ENCODE data around the gene AMZ1.

The AMZ1 gene

DNA sequence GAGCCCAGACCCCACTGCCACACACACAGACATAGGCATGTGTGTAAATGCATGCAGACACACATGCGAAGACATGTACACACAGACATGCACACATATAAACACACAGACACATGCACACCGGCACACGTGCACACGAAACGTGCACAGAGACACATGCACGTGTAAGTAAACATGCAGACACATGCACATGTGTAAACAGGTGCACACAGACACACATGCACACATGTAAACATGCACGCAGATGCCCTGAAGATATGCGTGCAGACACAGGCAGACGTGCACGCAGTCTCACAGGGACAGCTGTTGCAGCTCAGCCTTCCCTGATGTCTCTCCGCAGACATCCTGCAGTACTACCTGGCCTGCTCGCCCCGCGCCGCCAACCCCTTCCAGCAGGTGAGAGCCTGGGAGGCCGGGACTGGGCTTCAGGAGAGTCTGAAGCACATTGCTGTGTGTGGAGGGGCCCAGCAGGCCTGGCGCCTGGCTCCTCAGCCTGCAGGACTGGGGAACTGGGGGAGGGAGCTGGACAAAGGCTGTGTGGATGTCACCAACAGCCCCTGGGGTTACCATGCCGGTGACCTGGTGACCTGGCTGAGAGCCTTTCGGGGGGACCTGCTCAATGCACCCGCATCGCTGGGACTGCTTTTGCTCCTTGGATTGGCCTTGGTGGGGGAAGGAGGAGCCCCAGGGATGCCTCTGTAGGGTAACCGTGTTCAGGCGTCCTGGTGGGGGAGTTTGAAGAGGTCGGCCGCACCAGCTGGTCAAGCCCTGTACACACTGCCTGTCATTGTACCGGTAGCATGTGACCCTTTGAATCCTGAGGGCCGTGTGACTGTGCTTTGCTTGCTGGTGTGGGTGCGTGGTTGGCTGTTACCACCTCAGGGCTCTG is 35.9 kb upstream of the AMZ1 start:
- TF ChIP-seq, protein P1, sequence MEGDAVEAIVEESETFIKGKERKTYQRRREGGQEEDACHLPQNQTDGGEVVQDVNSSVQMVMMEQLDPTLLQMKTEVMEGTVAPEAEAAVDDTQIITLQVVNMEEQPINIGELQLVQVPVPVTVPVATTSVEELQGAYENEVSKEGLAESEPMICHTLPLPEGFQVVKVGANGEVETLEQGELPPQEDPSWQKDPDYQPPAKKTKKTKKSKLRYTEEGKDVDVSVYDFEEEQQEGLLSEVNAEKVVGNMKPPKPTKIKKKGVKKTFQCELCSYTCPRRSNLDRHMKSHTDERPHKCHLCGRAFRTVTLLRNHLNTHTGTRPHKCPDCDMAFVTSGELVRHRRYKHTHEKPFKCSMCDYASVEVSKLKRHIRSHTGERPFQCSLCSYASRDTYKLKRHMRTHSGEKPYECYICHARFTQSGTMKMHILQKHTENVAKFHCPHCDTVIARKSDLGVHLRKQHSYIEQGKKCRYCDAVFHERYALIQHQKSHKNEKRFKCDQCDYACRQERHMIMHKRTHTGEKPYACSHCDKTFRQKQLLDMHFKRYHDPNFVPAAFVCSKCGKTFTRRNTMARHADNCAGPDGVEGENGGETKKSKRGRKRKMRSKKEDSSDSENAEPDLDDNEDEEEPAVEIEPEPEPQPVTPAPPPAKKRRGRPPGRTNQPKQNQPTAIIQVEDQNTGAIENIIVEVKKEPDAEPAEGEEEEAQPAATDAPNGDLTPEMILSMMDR (conservative IDR thresholded peaks at IDR 0.05; ENCODE audit: low read depth, low read length): no peak

GRCh38 chr7:2652736-2653060 is 35.3 kb upstream of the AMZ1 start:
- DNase-seq (ENCODE audit: low read depth): no peak
- no peak overlapping the region for H3K4me3 ChIP-seq (ENCODE audit: low read depth, low read length)
- TF ChIP-seq, protein P1 (conservative IDR thresholded peaks at IDR 0.05; ENCODE audit: low read depth, low read length): no peak

More for the DNA sequence above, 35.9 kb upstream of the AMZ1 start:
- no peak for DNase-seq (ENCODE audit: low read depth)
- no peak overlapping the region for H3K4me3 ChIP-seq (ENCODE audit: low read depth, low read length)

DNA sequence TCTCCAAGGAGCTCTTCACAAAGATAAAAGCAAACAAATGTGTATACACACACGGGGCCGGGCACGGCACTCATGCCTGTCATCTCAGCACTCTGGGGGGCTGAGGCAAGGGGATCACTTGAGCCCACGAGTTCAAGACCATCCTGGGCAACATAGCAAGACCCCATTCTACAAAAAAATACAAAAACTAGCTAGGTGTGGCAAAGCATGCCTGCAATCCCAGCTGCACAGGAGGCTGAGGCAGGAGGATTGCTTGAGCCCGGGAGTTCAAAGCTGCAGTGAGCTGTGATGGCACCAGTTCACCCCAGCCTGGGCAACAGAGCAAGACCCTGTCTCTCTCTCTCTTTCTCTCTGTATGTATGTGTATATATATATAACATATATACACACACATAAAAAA is 33.9 kb upstream of the AMZ1 start:
- TF ChIP-seq, protein P1 (conservative IDR thresholded peaks at IDR 0.05; ENCODE audit: low read depth, low read length): no peak
- no peak overlapping the region for H3K4me3 ChIP-seq (ENCODE audit: low read depth, low read length)
- no peak for DNase-seq (ENCODE audit: low read depth)

- DNase-seq (ENCODE audit: low read depth): no peak
- TF ChIP-seq, protein P1 (conservative IDR thresholded peaks at IDR 0.05; ENCODE audit: low read depth, low read length): no peak
Measured at GRCh38 chr7:2655870-2656614, 32.0 kb upstream of the AMZ1 start.

DNA sequence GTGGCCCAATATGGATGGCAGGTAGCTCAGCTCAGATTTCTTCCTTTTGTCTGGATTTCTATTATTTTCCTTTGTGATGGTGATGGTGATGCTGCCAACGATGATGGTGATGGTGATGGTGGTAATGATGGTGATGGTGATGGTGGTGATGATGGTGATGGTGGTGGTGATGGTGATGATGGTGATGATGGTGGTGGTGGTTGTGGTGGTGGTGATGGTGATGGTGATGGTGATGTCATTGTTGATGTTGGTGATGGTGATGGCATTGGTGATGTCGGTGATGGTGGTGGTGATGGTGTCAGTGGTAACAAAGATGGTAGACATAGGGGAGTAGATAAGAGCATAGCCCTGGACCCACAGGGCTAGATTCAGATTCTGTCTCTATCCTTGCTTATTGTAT is 30.8 kb upstream of the AMZ1 start:
- DNase-seq (ENCODE audit: low read depth): no peak
- TF ChIP-seq, protein P1 (conservative IDR thresholded peaks at IDR 0.05; ENCODE audit: low read depth, low read length): no peak
- no peak overlapping the region for H3K4me3 ChIP-seq (ENCODE audit: low read depth, low read length)

More at GRCh38 chr7:2655870-2656614, 32.0 kb upstream of the AMZ1 start:
- no peak overlapping the region for H3K4me3 ChIP-seq (ENCODE audit: low read depth, low read length)

DNA sequence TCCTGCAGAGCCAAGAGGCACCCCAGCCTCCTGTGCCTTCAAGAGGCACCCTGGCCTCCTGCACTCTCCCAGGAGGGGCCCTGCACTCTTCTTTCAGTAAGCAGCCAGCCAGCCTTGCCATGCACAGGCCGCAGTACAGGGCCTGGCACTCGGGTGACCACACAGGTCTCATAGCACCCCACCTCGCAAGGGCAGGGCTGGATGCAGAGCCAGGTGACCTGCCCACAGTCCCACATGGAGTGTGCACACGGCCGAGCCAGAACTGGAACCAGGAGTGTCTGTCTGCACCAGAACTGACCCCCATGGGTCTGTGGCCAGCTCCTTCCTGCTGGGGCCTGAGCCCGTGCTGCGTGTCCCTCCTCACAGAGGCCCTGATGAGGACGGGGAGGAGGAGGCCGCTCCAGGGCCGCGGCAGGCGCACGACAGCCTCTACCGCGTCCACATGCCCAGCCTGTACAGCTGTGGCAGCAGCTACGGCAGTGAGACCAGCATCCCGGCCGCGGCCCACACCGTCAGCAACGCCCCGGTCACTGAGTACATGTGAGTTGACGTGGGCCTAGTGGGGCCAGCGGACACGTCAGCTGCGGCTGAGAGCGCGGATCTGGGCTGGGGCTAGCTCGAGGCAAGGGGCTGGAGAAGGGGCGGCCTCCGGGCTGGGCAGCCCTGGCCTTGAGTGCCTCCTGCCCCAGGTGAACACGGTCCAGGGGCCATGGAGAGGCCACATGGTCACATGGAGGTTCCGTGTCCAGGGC is 29.9 kb upstream of the AMZ1 start:
- TF ChIP-seq, protein P1 (conservative IDR thresholded peaks at IDR 0.05; ENCODE audit: low read depth, low read length): no peak
- no peak overlapping the region for H3K4me3 ChIP-seq (ENCODE audit: low read depth, low read length)
- no peak for DNase-seq (ENCODE audit: low read depth)
